NCI-H1694 (cell line): ENCODE data around the gene MFSD1.

Source experiments
- DNase-seq: peaks from one replicate; lab custom pipeline; 2025; lab: John Stamatoyannopoulos, UW

Gene MFSD1, protein sequence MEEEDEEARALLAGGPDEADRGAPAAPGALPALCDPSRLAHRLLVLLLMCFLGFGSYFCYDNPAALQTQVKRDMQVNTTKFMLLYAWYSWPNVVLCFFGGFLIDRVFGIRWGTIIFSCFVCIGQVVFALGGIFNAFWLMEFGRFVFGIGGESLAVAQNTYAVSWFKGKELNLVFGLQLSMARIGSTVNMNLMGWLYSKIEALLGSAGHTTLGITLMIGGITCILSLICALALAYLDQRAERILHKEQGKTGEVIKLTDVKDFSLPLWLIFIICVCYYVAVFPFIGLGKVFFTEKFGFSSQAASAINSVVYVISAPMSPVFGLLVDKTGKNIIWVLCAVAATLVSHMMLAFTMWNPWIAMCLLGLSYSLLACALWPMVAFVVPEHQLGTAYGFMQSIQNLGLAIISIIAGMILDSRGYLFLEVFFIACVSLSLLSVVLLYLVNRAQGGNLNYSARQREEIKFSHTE

DNA sequence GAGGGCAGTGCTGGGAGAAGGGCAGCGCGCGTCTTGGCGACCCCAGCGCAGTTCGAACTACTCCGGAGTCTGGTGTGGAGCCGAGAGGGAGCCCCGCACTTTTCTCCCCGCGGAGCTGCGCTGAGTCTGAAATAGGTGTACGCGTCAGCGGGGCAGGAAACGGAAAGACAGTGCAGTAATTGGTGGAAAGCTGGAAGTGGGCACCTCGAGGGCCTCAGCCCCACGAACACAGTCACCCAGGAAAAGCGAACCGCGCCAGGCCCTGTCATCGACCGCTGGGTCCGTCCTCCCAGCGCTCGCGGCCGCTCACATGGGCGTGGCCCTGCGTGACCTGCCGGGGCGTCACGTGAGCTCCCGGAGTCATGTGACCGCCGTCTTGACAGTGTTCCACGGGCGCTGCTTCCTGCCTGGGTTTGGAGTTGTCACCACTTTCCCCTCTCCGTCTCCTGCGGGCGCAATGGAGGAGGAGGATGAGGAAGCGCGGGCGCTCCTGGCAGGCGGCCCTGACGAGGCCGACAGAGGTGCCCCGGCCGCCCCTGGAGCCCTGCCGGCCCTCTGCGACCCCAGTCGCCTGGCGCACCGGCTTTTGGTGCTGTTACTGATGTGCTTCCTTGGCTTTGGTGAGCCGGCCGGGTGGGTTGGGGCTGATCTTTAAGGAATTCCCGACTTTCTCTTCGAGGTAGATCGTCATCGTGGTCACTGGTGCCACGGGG, at the start of gene MFSD1:
TSS of gene MFSD1 (plus strand) at position 359 of the 713 bp plus-strand sequence. CDS start at position 458, 99 bp downstream.
- peak; percentile 52 for DNase-seq

GRCh38 chr3:158753854-158754253, 48.0 kb upstream of the MFSD1 start:
- DNase-seq: no peak

GRCh38 chr3:158755421-158755820, 46.4 kb upstream of the MFSD1 start:
- no peak for DNase-seq

- DNase-seq: no peak
These were observed 40.5 kb upstream of the MFSD1 start for GRCh38 chr3:158761350-158761749.

DNA sequence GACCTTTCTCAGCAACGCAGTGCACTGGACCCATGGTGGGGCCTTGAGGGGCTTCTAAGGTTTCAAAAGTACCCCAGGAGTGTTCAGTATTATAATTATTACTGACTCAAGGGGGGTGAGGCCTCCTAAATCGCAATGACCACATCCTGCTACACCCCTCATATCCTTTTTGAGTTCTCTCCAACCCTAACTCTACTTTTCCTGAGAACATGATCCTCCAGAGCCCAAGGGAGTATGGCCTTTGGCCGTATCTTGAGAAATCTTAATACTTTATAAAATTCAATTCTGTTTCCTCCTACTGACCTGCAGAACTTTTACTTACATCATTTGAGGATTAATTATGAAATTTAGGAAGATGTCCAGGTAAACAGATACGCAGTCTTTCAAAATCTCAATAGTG, 39.2 kb upstream of the MFSD1 start:
- no peak for DNase-seq

DNA sequence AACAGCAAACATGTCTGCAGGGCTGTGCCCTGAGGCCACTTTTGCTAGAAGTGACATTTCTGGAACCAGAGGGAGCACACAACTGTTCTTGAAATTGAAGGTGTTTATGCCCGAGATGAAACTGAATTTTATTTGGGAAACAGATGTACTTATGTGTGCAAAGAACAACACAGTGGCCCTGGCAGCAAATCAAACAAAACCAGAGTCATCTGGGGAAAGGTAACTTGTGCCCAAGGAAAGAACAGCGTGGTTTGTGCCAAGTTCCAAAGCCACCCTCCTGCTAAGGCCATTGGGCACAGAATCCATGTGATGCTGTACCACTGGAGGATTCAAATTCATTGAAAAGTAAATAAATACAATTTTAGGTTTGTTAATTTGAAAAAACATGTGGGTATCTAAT, 38.4 kb upstream of the MFSD1 start:
- no peak for DNase-seq

- no peak for DNase-seq
These were observed 36.2 kb upstream of the MFSD1 start for GRCh38 chr3:158765518-158766205.

DNA sequence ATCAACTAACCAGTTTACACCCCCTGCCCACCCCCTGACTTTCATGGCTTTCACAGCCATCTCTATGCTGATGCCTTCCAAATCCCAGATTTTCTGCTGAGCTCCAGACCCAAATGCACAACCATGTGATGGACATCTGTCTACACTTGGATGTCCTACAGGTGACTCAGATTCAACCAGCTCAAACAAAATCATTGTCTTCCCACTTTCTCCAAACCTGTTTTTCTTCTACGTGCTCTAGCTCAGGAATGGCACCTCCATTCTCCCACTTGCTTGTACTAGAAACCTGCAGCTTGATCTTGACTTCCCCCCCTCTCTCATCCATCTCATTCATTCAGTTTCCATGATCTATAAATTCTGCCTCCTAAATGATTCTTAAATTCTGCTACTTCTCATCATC, 35.5 kb upstream of the MFSD1 start:
- no peak for DNase-seq

GRCh38 chr3:158768361-158768787, 33.5 kb upstream of the MFSD1 start:
- no peak for DNase-seq

GRCh38 chr3:158768881-158769543, 32.8 kb upstream of the MFSD1 start:
- no peak for DNase-seq

GRCh38 chr3:158769549-158769948, 32.3 kb upstream of the MFSD1 start:
- no peak for DNase-seq

DNA sequence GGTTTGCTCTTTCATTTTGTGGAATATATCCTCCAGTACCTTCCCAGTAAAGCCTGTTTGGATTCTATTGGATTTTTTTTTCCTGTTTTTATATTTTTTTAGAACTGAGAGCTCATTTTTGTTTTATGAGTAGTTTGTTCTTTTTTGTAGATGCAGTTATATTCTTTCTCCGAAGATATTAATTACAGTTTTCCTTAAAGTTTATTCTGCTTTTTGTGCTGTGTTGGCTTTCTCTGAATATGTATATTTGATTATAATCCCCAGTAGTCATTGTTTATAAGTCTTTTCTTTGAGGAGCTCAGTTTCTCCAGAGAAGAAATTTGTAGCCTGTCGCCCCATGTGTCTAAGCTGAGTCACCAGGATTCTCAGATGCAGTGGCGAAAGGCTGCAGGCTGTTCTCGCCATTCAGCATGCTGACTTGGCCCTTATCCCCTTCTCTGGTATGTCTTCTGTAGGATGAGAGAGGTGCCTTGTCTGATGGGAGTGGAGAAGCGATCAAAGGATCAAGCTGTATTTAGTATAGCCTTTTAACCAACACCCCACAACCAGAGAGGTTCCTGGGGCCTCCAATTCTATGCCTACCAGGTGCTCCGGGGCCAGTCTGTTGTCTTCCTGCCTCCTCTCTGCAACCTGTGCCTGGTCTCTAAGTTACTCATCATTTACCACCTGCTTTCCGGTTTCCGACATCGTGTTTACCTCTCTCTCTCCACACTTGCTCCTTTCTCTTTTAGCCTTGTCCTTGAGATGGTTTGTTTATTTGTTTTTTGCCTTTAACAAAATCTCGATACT, 31.7 kb upstream of the MFSD1 start:
- no peak for DNase-seq

GRCh38 chr3:158770741-158771350, 31.0 kb upstream of the MFSD1 start:
- no peak for DNase-seq

- no peak for DNase-seq
These were observed 30.3 kb upstream of the MFSD1 start for GRCh38 chr3:158771577-158771976.

DNA sequence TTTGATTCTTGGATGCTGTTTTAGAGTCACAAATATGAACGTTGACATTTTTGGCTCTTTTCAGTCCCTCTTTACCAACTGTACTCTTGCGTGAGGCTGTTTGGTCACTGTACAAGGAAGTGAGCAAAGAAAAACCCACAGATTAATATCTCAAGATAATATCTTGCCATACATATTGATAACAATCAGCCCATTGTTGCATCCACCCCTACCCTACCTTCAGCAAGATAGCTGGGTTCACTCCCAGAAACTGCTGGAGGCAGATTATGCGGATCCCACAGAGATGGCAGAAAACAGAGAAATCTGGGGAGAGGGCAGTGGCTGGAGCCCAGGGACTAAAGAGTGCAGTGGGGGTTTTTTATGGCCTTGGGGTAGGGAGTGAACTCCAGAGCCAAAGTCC, 29.9 kb upstream of the MFSD1 start:
- no peak for DNase-seq

- DNase-seq: no peak
These were observed 28.7 kb upstream of the MFSD1 start for GRCh38 chr3:158773166-158773565.

- no peak for DNase-seq
These were observed 27.7 kb upstream of the MFSD1 start for GRCh38 chr3:158773845-158774830.

- DNase-seq: no peak
These were observed 26.9 kb upstream of the MFSD1 start for GRCh38 chr3:158774965-158775364.
